ENCODE results near the gene KCNJ2.
A peak's percentile ranks its signal among the peaks of the same experiment; 100 is the strongest.

KCNJ2 gene

GRCh38 chr17:70161519-70161918, 7.8 kb upstream of the KCNJ2 start:
- no peak for DNase-seq

- no peak for DNase-seq
Measured at GRCh38 chr17:70165383-70165782, 3.9 kb upstream of the KCNJ2 start.

- DNase-seq: no peak
Measured at GRCh38 chr17:70166615-70167014, 2.7 kb upstream of the KCNJ2 start.

GRCh38 chr17:70168044-70168976, 1.0 kb upstream of the KCNJ2 start:
- DNase-seq: peak; percentile 49

- DNase-seq: peak; percentile 6
Measured at GRCh38 chr17:70169709-70170597, 621 bp downstream of the KCNJ2 start.

GRCh38 chr17:70171159-70171558, 1.8 kb downstream of the KCNJ2 start:
- DNase-seq: no peak

- DNase-seq: no peak
Measured at GRCh38 chr17:70172449-70172848, 3.1 kb downstream of the KCNJ2 start.

- no peak for DNase-seq
Measured at GRCh38 chr17:70172923-70173322, 3.6 kb downstream of the KCNJ2 start.

- DNase-seq: no peak
Measured at GRCh38 chr17:70173681-70174080, 4.3 kb downstream of the KCNJ2 start.

GRCh38 chr17:70181376-70181775, 12.0 kb downstream of the KCNJ2 start:
- no peak for DNase-seq

GRCh38 chr17:70181866-70182265, 12.5 kb downstream of the KCNJ2 start:
- DNase-seq: no peak

GRCh38 chr17:70183508-70183907, 14.2 kb downstream of the KCNJ2 start:
- no peak for DNase-seq

- no peak for DNase-seq
Measured at GRCh38 chr17:70184207-70184606, 14.9 kb downstream of the KCNJ2 start.

GRCh38 chr17:70184770-70185169, 15.4 kb downstream of the KCNJ2 start:
- no peak for DNase-seq

GRCh38 chr17:70185285-70185684, 16.0 kb downstream of the KCNJ2 start:
- DNase-seq: no peak

- DNase-seq: no peak
Measured at GRCh38 chr17:70187383-70187782, 18.1 kb downstream of the KCNJ2 start.

GRCh38 chr17:70190959-70191805, 21.9 kb downstream of the KCNJ2 start:
- DNase-seq: no peak

- no peak for DNase-seq
Measured at GRCh38 chr17:70195091-70195490, 25.8 kb downstream of the KCNJ2 start.

- no peak for DNase-seq
Measured at GRCh38 chr17:70201872-70202419, 32.6 kb downstream of the KCNJ2 start.

GRCh38 chr17:70202840-70203239, 33.5 kb downstream of the KCNJ2 start:
- DNase-seq: no peak

- no peak for DNase-seq
Measured at GRCh38 chr17:70204431-70204830, 35.1 kb downstream of the KCNJ2 start.

GRCh38 chr17:70205401-70205800, 36.1 kb downstream of the KCNJ2 start:
- DNase-seq: no peak
